SK-N-SH treated with all-trans-retinoic acid at 6 μM for 48 hours (cell line): ENCODE measurements around the gene CHTF18.

Experiments used
- ATAC-seq: fragments of 200-7000 bp; cut with Tn5 transposase; 3 replicates; pipeline ENCODE4 v1.9.1; 2020; ENCODE audit warnings: mild to moderate bottlenecking, moderate library complexity
- ARNTL ChIP-seq: fragments of 450-650 bp; formaldehyde crosslinking; IDR thresholded peaks from 2 replicates; pipeline ENCODE4 v1.5.0; 2020; ENCODE audit warnings: low read depth, mild to moderate bottlenecking, moderate library complexity, borderline replicate concordance
- BACH2 ChIP-seq: fragments of 250-450 bp; sonication (Bioruptor Pico); IDR thresholded peaks from 2 replicates; pipeline ENCODE4 v1.9.0; 2021; ENCODE audit warnings: mild to moderate bottlenecking, borderline replicate concordance
- CREB5 ChIP-seq: fragments of 250-450 bp; sonication (Bioruptor Pico); IDR thresholded peaks from 2 replicates; pipeline ENCODE4 v1.5.1; 2020; ENCODE audit warnings: low read depth, mild to moderate bottlenecking, moderate library complexity
- CSDC2 ChIP-seq: fragments of 250-450 bp; sonication (Bioruptor Pico); IDR thresholded peaks from 2 replicates; pipeline ENCODE4 v1.5.0; 2020; ENCODE audit warnings: mild to moderate bottlenecking, moderate library complexity
- CSRNP3 ChIP-seq: fragments of 250-450 bp; sonication (Bioruptor Pico); IDR thresholded peaks from 2 replicates; pipeline ENCODE4 v1.5.1; 2021; ENCODE audit warnings: mild to moderate bottlenecking, moderate library complexity
- ESRRG ChIP-seq: fragments of 250-450 bp; sonication (Bioruptor Pico); IDR thresholded peaks from 2 replicates; pipeline ENCODE4 v1.6.1; 2021; ENCODE audit warnings: mild to moderate bottlenecking
- GLIS3 ChIP-seq: fragments of 250-450 bp; sonication (Bioruptor Pico); IDR thresholded peaks from 2 replicates; pipeline ENCODE4 v1.5.0; 2020; ENCODE audit warnings: mild to moderate bottlenecking, moderate library complexity
- ISL1 ChIP-seq: fragments of 250-450 bp; sonication (Bioruptor Pico); IDR thresholded peaks from 2 replicates; pipeline ENCODE4 v2.1.2; 2022; ENCODE audit warnings: mild to moderate bottlenecking, moderate library complexity
- OSR1 ChIP-seq: fragments of 250-450 bp; sonication (Bioruptor Pico); IDR thresholded peaks from 2 replicates; pipeline ENCODE4 v1.8.0; 2022; ENCODE audit warnings: moderate library complexity, mild to moderate bottlenecking, inconsistent platforms
- PATZ1 ChIP-seq: fragments of 250-450 bp; sonication (Bioruptor Pico); IDR thresholded peaks from 2 replicates; pipeline ENCODE4 v1.8.0; 2020; ENCODE audit warnings: mild to moderate bottlenecking, moderate library complexity, borderline replicate concordance
- POU6F1 ChIP-seq: fragments of 250-450 bp; sonication (Bioruptor Pico); IDR thresholded peaks from 2 replicates; pipeline ENCODE4 v1.8.0; 2021; ENCODE audit warnings: low read depth, mild to moderate bottlenecking, moderate library complexity, borderline replicate concordance
- PPARA ChIP-seq: fragments of 250-450 bp; sonication (Bioruptor Pico); IDR thresholded peaks from 2 replicates; pipeline ENCODE4 v1.5.0; 2020; ENCODE audit warnings: mild to moderate bottlenecking, borderline replicate concordance
- RARB ChIP-seq: fragments of 250-450 bp; sonication (Bioruptor Pico); IDR thresholded peaks from 2 replicates; pipeline ENCODE4 v1.8.0; 2021; ENCODE audit warnings: mild to moderate bottlenecking, moderate library complexity
- TOX ChIP-seq: fragments of 250-450 bp; sonication (Bioruptor Pico); IDR thresholded peaks from 2 replicates; pipeline ENCODE4 v1.8.0; 2021; ENCODE audit warnings: mild to moderate bottlenecking, moderate library complexity, borderline replicate concordance
- ZC3H10 ChIP-seq: fragments of 250-450 bp; sonication (Bioruptor Pico); IDR thresholded peaks from 2 replicates; pipeline ENCODE4 v1.5.1; 2021; ENCODE audit warnings: mild to moderate bottlenecking, moderate library complexity
- ZFP3 ChIP-seq: fragments of 250-450 bp; sonication (Bioruptor Pico); IDR thresholded peaks from 2 replicates; pipeline ENCODE4 v1.5.0; 2020; ENCODE audit warnings: mild to moderate bottlenecking, moderate library complexity
- ZFP30 ChIP-seq: fragments of 450-650 bp; formaldehyde crosslinking; IDR thresholded peaks from 2 replicates; pipeline ENCODE4 v1.5.0; 2022; ENCODE audit warnings: mild to moderate bottlenecking, moderate library complexity
- ZNF565 ChIP-seq: fragments of 450-650 bp; formaldehyde crosslinking; conservative IDR thresholded peaks from 2 replicates; pipeline ENCODE4 v1.5.0; 2020; ENCODE audit warnings: low read depth, mild to moderate bottlenecking, moderate library complexity
- ZNF70 ChIP-seq: fragments of 450-650 bp; formaldehyde crosslinking; IDR thresholded peaks from 2 replicates; pipeline ENCODE4 v1.5.0; 2020; ENCODE audit warnings: mild to moderate bottlenecking, moderate library complexity

The CHTF18 gene

GRCh38 chr16:802914-803753 is 14.7 kb downstream of the CHTF18 start:
- no peak for ATAC-seq
- TF ChIP-seq OSR1 (CRISPR knock-in tag) (no peak), ZFP3 (CRISPR knock-in tag) (no peak), POU6F1 (CRISPR knock-in tag) (no peak), BACH2 (CRISPR knock-in tag) (no peak), ESRRG (CRISPR knock-in tag) (no peak), ISL1 (CRISPR knock-in tag) (no peak)
- TF ChIP-seq, all 23 proteins: peak for 0

- no peak for TF ChIP-seq GLIS3 (CRISPR knock-in tag)
- no peak for TF ChIP-seq TOX (CRISPR knock-in tag)
- TF ChIP-seq BACH2 (CRISPR knock-in tag) = no peak
- no peak for TF ChIP-seq CSDC2
- no peak for TF ChIP-seq ZNF565 (CRISPR knock-in tag)
- TF ChIP-seq PPARA (CRISPR knock-in tag) = no peak
- TF ChIP-seq CSRNP3 (CRISPR knock-in tag) = no peak
- TF ChIP-seq, all 23 proteins: peak for 0
- no peak for ATAC-seq
These were observed 15.3 kb downstream of the CHTF18 start for GRCh38 chr16:803754-804080.

GRCh38 chr16:804193-805048 is 16.0 kb downstream of the CHTF18 start:
- no peak for ATAC-seq
- TF ChIP-seq PATZ1 (CRISPR knock-in tag) (no peak), ESRRG (CRISPR knock-in tag) (no peak), ISL1 (CRISPR knock-in tag) (no peak), ZC3H10 (CRISPR knock-in tag) (no peak), ARNTL (CRISPR knock-in tag) (no peak)

GRCh38 chr16:805474-805873 is 17.1 kb downstream of the CHTF18 start:
- no peak for TF ChIP-seq ESRRG (CRISPR knock-in tag)
- TF ChIP-seq ARNTL (CRISPR knock-in tag) = no peak
- no peak for TF ChIP-seq ZC3H10 (CRISPR knock-in tag)
- TF ChIP-seq ISL1 (CRISPR knock-in tag) = no peak
- no peak for TF ChIP-seq TOX (CRISPR knock-in tag)
- no peak for TF ChIP-seq OSR1 (CRISPR knock-in tag)
- no peak for TF ChIP-seq GLIS3 (CRISPR knock-in tag)
- TF ChIP-seq CREB5 = no peak
- no peak for TF ChIP-seq ZFP30 (CRISPR knock-in tag)
- no peak for TF ChIP-seq CSDC2
- no peak for TF ChIP-seq RARB
- no peak for TF ChIP-seq PPARA (CRISPR knock-in tag)
- TF ChIP-seq PATZ1 (CRISPR knock-in tag) = no peak
- no peak for TF ChIP-seq ZNF70 (CRISPR knock-in tag)
- TF ChIP-seq, all 23 proteins: peak for 0
- ATAC-seq = no peak
